ENCODE results near the gene PDS5B.

DNA sequence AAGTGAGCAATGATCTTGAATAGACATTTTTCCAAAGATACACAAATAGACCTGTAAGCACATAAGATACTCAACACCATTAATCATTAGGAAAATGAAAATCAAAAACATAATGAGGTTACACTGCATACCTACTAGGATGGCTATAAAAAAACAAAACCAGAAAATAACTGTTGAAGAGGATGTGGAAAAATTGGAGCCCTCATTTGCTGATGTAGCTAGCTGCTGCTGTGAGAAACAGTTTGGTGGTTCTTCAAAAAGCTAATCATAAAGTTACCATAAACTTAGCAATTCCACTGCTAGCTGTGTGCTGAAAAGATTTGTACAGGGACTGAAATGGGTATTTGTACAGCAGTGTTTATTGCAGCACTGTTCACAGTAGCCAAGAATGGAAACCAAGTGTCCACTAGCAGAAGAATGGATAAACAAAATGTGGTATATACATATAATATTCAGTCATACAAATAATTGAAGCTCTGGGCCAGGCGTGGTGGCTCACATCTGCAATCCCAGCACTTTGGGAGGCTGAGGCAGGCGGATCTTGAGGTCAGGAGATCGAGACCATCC is 46.2 kb downstream of the PDS5B start:
- TF ChIP-seq POLR2AphosphoS5 (IDR thresholded peaks at IDR 0.05) = no peak
- TF ChIP-seq, protein P1, sequence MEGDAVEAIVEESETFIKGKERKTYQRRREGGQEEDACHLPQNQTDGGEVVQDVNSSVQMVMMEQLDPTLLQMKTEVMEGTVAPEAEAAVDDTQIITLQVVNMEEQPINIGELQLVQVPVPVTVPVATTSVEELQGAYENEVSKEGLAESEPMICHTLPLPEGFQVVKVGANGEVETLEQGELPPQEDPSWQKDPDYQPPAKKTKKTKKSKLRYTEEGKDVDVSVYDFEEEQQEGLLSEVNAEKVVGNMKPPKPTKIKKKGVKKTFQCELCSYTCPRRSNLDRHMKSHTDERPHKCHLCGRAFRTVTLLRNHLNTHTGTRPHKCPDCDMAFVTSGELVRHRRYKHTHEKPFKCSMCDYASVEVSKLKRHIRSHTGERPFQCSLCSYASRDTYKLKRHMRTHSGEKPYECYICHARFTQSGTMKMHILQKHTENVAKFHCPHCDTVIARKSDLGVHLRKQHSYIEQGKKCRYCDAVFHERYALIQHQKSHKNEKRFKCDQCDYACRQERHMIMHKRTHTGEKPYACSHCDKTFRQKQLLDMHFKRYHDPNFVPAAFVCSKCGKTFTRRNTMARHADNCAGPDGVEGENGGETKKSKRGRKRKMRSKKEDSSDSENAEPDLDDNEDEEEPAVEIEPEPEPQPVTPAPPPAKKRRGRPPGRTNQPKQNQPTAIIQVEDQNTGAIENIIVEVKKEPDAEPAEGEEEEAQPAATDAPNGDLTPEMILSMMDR (IDR thresholded peaks at IDR 0.05 in 8 of 11, conservative IDR thresholded peaks at IDR 0.05 in 3 of 11) = no peak

Measured in spleen (tissue), 7 donors.